ENCODE results near the gene IL27RA.

GRCh38 chr19:14070268-14071050 is 38.9 kb downstream of the IL27RA start:
- TF ChIP-seq EZH2phosphoT487 (IDR thresholded peaks at IDR 0.05; ENCODE audit: borderline replicate concordance, low read length) (no peak), CTCF (conservative IDR thresholded peaks at IDR 0.05; ENCODE audit: low read depth, low read length) (no peak)
